Tongue (tissue), 2 donors: ENCODE data around the gene PRKCD. TPM values are rescaled to one million over a fixed set of nuclear protein-coding genes. Genes with fewer than 3 reads are reported as not detected.

Experiments used
- DNase-seq: peaks from one replicate; pipeline ENCODE4 v3.0.0-alpha.2; 2015
- total RNA-seq: library from RNA; depleted of rRNA; stranded (reverse); fragments of >200 nt; gene quantifications from one replicate; pipeline ENCODE4 v1.2.3, GENCODE V29; 2014

Gene PRKCD
- total RNA-seq, 1 donor from 2014 or later: 10.3 TPM

GRCh38 chr3:53232641-53233377, 71.8 kb downstream of the PRKCD start:
- no peak for DNase-seq

- DNase-seq: no peak
Observed at GRCh38 chr3:53234130-53234840, 73.3 kb downstream of the PRKCD start.

DNA sequence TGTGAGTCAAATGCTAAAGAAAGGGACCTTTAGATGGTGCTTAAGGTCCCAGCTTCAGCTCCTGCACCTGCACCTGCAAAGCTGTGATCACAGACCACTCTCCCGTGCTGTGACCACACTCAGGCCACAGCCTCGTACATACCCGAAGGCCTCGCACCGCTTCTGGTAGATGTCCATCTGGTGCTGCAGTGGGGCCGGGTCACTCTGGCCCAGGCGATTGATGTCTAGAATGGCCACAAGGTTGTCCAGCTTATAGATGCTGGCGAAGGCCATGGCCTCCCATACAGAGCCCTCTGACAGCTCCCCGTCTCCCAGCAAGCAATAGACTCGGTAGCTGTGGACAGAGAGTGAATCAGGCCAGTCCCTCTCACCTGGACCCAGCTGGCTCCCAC, 73.8 kb downstream of the PRKCD start:
- no peak for DNase-seq

DNA sequence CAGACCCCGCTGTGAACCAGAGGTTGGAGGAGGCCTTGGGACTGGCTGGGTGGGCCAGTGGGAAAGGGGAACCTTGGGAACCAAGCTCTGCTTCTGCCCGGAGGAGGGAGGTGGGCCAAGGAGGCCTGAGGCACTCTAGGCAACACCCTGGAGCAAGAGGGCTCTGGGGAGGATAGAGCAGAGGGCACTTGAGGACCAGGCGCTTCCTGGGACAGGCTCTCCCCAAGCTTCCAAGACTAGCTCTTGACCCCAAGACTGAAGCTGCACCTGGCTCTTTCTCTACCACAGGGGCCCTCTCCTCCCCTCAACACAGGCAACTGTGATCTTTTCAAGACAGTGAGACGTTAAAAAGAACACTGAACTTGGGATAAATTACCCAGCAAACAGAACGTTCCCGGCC, 74.5 kb downstream of the PRKCD start:
- DNase-seq: no peak

- peak; percentile 25 for DNase-seq
Observed at GRCh38 chr3:53236112-53236841, 75.3 kb downstream of the PRKCD start.

DNA sequence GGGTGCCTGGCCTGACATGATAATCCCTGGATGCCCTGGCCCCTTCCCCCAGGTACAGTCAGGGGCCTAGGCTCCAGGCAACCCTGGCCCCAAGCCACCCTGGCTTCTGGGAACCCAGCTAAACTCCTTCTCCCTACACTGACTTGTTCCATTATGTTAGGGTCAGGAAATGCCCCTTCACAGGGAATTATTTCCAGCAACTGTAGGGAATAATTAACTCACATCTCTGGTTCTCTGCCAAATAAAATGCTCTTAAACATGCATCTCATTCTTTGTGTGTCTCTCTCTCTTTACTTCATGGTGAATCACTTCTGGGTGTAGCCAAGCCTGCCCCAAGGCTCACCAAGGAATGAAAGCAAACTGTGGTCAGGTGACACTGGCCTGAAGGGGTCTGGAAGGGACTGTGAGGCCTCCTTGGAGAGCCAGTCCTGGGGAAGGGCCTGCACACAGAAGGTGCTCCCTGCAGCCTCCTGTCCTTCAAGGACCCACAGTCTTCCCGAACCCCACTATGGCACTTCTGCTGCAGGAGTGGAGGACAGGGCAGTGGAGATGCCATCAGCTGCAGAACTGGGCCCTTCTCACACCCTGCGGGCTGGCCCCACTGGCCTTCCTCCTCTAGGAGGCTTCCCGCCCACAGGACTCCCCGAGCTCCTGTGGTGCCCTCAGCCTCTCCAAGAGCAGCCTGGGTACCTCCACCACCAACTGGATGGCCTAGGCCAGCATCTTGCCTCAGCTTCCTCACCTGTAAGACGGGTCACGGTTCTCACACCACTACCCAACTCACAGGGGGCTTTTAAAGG, 77.2 kb downstream of the PRKCD start:
- DNase-seq: no peak

- DNase-seq: no peak
Observed at GRCh38 chr3:53238886-53239285, 77.9 kb downstream of the PRKCD start.

- no peak for DNase-seq
Observed at GRCh38 chr3:53239800-53240199, 78.8 kb downstream of the PRKCD start.

DNA sequence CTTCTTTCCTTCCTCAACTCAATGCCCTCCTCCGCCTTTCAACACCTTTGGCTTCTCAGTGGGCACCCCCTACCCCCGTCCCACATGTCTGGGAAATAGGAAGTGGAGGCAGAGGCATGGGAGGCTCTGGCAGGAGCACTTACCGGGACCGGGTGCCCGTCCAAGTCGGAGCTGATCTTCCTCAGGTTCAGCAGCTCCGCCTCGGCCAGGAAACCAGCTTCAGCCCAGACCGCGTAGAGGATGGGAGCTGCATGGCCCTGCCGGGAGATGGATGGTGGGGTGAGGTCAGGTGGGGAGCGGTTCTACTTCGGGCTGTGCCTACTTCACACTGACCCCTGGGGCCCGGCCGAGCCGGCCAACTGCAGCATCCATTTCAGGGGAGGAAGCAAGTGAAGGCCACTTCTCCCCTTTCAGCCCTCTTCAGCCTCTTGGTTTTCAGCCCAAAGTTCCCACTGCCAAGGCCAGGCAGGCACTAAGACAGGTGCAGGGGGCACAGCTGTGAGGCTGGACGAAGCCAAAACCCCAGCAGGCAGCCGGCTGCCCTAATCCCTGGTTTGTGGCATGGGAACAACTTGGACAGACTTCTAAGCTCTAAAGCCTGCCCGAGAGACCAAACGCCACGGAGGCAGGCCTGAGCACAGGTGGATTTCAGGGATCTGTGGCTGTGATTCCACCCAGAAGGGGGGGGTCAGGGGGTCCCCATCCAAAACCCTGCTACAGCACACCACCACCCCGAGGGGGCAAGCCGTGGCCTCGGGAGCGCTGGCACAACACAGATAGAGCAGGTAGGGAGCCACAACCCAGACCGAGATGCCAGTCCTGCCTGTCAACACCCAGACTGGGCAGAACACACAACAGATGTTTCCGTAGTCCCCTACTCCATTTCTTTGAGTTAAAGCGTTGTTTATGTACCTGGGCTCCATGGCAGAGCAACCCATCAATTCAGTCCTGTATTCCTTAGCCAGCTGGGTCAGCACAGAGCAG, 80.3 kb downstream of the PRKCD start:
- peak; percentile 85 for DNase-seq

- DNase-seq: no peak
Observed at GRCh38 chr3:53242155-53242554, 81.1 kb downstream of the PRKCD start.

Other genes starting within 250 kb of the PRKCD start
- 32.9 TPM for gene SFMBT1, start 115.1 kb upstream of the PRKCD start, total RNA-seq
- 9.1 TPM for gene RFT1, start 30.8 kb upstream of the PRKCD start, total RNA-seq
- gene TKT, start 94.8 kb downstream of the PRKCD start, total RNA-seq: 57.2 TPM
- 23.3 TPM for gene DCP1A, start 186.3 kb downstream of the PRKCD start, total RNA-seq